WI38 (cell line): ENCODE results near the gene CCDC32.

Experiments
- H3K4me3 ChIP-seq: 2 replicates; pipeline ENCODE4 v1.5.1; 2011; ENCODE audit warnings: low read depth, mild to moderate bottlenecking, control low read depth, low read length
- CTCF ChIP-seq: IDR thresholded peaks from 2 replicates; pipeline ENCODE4 v1.5.1; 2012; ENCODE audit warnings: low read depth, mild to moderate bottlenecking, control low read depth, low read length

CCDC32 gene

GRCh38 chr15:40595773-40596172 is 30.9 kb upstream of the CCDC32 start:
- H3K4me3 ChIP-seq: peak overlapping the region; percentile 82
- no peak for TF ChIP-seq CTCF

- peak overlapping the region; percentile 82 for H3K4me3 ChIP-seq
- no peak for TF ChIP-seq CTCF
These were observed 30.4 kb upstream of the CCDC32 start for GRCh38 chr15:40595219-40595618.

GRCh38 chr15:40594429-40594836 is 29.6 kb upstream of the CCDC32 start:
- H3K4me3 ChIP-seq: peak overlapping the region; percentile 82
- TF ChIP-seq CTCF: no peak

- no peak for TF ChIP-seq CTCF
- peak within 1 kb of the TSS; percentile 82 for H3K4me3 ChIP-seq
These were observed 29.0 kb upstream of the CCDC32 start, which contains the start of gene KNL1 for GRCh38 chr15:40593588-40594428. Gene KNL1, plus strand, starts transcription at chr15:40594249. Its CDS starts 8,683 bp downstream, at chr15:40602932.

GRCh38 chr15:40593165-40593564 is 28.3 kb upstream of the CCDC32 start:
- no peak for TF ChIP-seq CTCF
- no peak overlapping the region for H3K4me3 ChIP-seq

GRCh38 chr15:40591389-40591788 is 26.5 kb upstream of the CCDC32 start:
- H3K4me3 ChIP-seq: no peak overlapping the region
- TF ChIP-seq CTCF: no peak

GRCh38 chr15:40590667-40591050 is 25.8 kb upstream of the CCDC32 start:
- H3K4me3 ChIP-seq: no peak overlapping the region
- TF ChIP-seq CTCF: no peak
